Peyer's patch (tissue), 4 donors: ENCODE data around the gene MCF2L. TPM values are rescaled to one million over a fixed set of nuclear protein-coding genes. Genes with fewer than 3 reads are reported as not detected.
"Not testable (repeated sequence)": the region's sequence is repeated elsewhere in the genome, so short reads cannot be mapped to it uniquely, and the experiment has no call there.

Experiments used
- DNase-seq, 3 donors: peaks; one replicate each; pipeline ENCODE4 v3.0.0-alpha.2; 2017 to 2019
- H3K27ac ChIP-seq, 4 donors: fragments of 200-600 bp; sonication (generic); one replicate each; pipeline ENCODE4 v1.5.1; 2016 to 2019
- H3K27me3 ChIP-seq, 2 donors: fragments of 200-600 bp; sonication (generic); one replicate each; pipeline ENCODE4 v1.5.1; 2019
- H3K36me3 ChIP-seq, 3 donors: fragments of 200-600 bp; sonication (generic); one replicate each; pipeline ENCODE4 v1.5.1; 2016 to 2019
- H3K4me1 ChIP-seq, 4 donors: fragments of 200-600 bp; sonication (generic); one replicate each; pipeline ENCODE4 v1.5.1; 2016 to 2019
- H3K4me3 ChIP-seq, 4 donors: fragments of 200-600 bp; sonication (generic); 1 replicate in 3 of 4; 2 replicates in 1 of 4; pipeline ENCODE4 v1.5.1; 2016 to 2019; ENCODE audit warnings: mild to moderate bottlenecking in 1 of 4
- H3K9me3 ChIP-seq, 4 donors: fragments of 200-600 bp; sonication (generic); one replicate each; pipeline ENCODE4 v1.5.1; 2016 to 2019; ENCODE audit warnings: mild to moderate bottlenecking in 1 of 4
- CTCF ChIP-seq, 6 experiments: fragments of 450-650 bp in 4 of 6; fragments of 200-600 bp in 2 of 6; sonication (generic) in 1 of 6; IDR thresholded peaks; one replicate each; pipeline ENCODE4 v1.5.1; 2017 to 2019; ENCODE audit warnings: antibody characterized with exemption in 6 of 6, mild to moderate bottlenecking in 3 of 6, moderate library complexity in 1 of 6
- POLR2A ChIP-seq, 2 donors: fragments of 450-650 bp; IDR thresholded peaks; one replicate each; pipeline ENCODE4 v1.5.1; 2017; ENCODE audit warnings: antibody characterized with exemption in 2 of 2, mild to moderate bottlenecking in 2 of 2, moderate library complexity in 2 of 2
- total RNA-seq, 4 donors: library from RNA; depleted of rRNA; stranded (reverse); fragments of >200 nt; gene quantifications; one replicate each; pipeline ENCODE4 v1.1.0, GENCODE V29; 2016

The MCF2L gene
- total RNA-seq, 4 donors from 2014 or later = 81.4 to 165 (median 149) TPM

GRCh38 chr13:112932971-112933370, 36.0 kb upstream of the MCF2L start:
- peaks cover 0 to 26% (median 2%) of the 10 kb centered on the region in 4 donors for H3K4me1 ChIP-seq
- no peak overlapping the region for H3K27ac ChIP-seq
- DNase-seq = no peak
- H3K4me3 ChIP-seq = no peak overlapping the region
- H3K36me3 ChIP-seq = no peaks in the 10 kb centered on the region
- H3K27me3 ChIP-seq = no peaks in the 10 kb centered on the region
- no peak for TF ChIP-seq POLR2A (IDR thresholded peaks at IDR 0.05)
- no peak for TF ChIP-seq CTCF (IDR thresholded peaks at IDR 0.05)
- H3K9me3 ChIP-seq = no peaks in the 10 kb centered on the region

GRCh38 chr13:112933649-112934048, 35.4 kb upstream of the MCF2L start:
- no peaks in the 10 kb centered on the region for H3K27me3 ChIP-seq
- no peaks in the 10 kb centered on the region for H3K9me3 ChIP-seq
- no peak for DNase-seq
- no peak overlapping the region for H3K27ac ChIP-seq
- no peak for TF ChIP-seq CTCF (IDR thresholded peaks at IDR 0.05)
- no peak for TF ChIP-seq POLR2A (IDR thresholded peaks at IDR 0.05)
- peaks cover 0 to 20% (median 2%) of the 10 kb centered on the region in 4 donors for H3K4me1 ChIP-seq
- H3K4me3 ChIP-seq = no peak overlapping the region
- H3K36me3 ChIP-seq = no peaks in the 10 kb centered on the region

GRCh38 chr13:112934078-112934477, 34.9 kb upstream of the MCF2L start:
- DNase-seq = no peak
- H3K9me3 ChIP-seq = no peaks in the 10 kb centered on the region
- no peak for TF ChIP-seq CTCF (IDR thresholded peaks at IDR 0.05)

GRCh38 chr13:112938680-112939079, 30.3 kb upstream of the MCF2L start:
- no peaks in the 10 kb centered on the region for H3K27me3 ChIP-seq
- H3K27ac ChIP-seq = no peak overlapping the region
- H3K4me1 ChIP-seq = peaks cover 2 to 9% (median 5%) of the 10 kb centered on the region in 4 donors
- H3K9me3 ChIP-seq = no peaks in the 10 kb centered on the region
- TF ChIP-seq POLR2A (IDR thresholded peaks at IDR 0.05) = no peak
- TF ChIP-seq CTCF (IDR thresholded peaks at IDR 0.05) = no peak
- H3K4me3 ChIP-seq = no peak overlapping the region
- no peaks in the 10 kb centered on the region for H3K36me3 ChIP-seq
- no peak for DNase-seq

More at GRCh38 chr13:112934078-112934477, 34.9 kb upstream of the MCF2L start:
- Histone ChIP-seq H3K27ac (no peak overlapping the region), H3K36me3 (no peaks in the 10 kb centered on the region), H3K27me3 (no peaks in the 10 kb centered on the region), H3K4me3 (no peak overlapping the region), H3K4me1 (peaks cover 0 to 16% (median 2%) of the 10 kb centered on the region in 4 donors)

GRCh38 chr13:112940236-112940635, 28.8 kb upstream of the MCF2L start:
- H3K27ac ChIP-seq = no peak overlapping the region
- H3K9me3 ChIP-seq = no peaks in the 10 kb centered on the region
- no peak for DNase-seq
- no peaks in the 10 kb centered on the region for H3K27me3 ChIP-seq
- no peak overlapping the region for H3K4me3 ChIP-seq
- H3K36me3 ChIP-seq = no peaks in the 10 kb centered on the region
- TF ChIP-seq POLR2A (IDR thresholded peaks at IDR 0.05) = no peak
- TF ChIP-seq CTCF (IDR thresholded peaks at IDR 0.05) = no peak
- peaks cover 2 to 13% (median 5%) of the 10 kb centered on the region in 4 donors for H3K4me1 ChIP-seq

GRCh38 chr13:112941349-112941748, 27.7 kb upstream of the MCF2L start:
- no peak overlapping the region for H3K4me3 ChIP-seq
- TF ChIP-seq CTCF (IDR thresholded peaks at IDR 0.05) (no peak), POLR2A (IDR thresholded peaks at IDR 0.05) (no peak)
- H3K4me1 ChIP-seq = peaks cover 2 to 13% (median 5%) of the 10 kb centered on the region in 4 donors
- no peak for DNase-seq
- H3K27me3 ChIP-seq = no peaks in the 10 kb centered on the region
- H3K9me3 ChIP-seq = no peaks in the 10 kb centered on the region
- H3K36me3 ChIP-seq = no peaks in the 10 kb centered on the region
- H3K27ac ChIP-seq = no peak overlapping the region

GRCh38 chr13:112941765-112942164, 27.2 kb upstream of the MCF2L start:
- not testable (repeated sequence) for H3K27ac ChIP-seq, H3K36me3 ChIP-seq, H3K4me3 ChIP-seq, DNase-seq, H3K27me3 ChIP-seq, H3K9me3 ChIP-seq
- H3K4me1 ChIP-seq = peaks cover 2 to 13% (median 5%) of the 10 kb centered on the region in 4 donors
